HG03520 (cell line): ENCODE results near the gene PAM.

Source experiments
- ATAC-seq: cut with Tn5 transposase; IDR thresholded peaks from one replicate; pipeline ENCODE4 v1.9.1; 2021; ENCODE audit warnings: mild to moderate bottlenecking, moderate library complexity; ENCODE audit not compliant: unreplicated experiment

Gene PAM

GRCh38 chr5:102754767-102755431, at the start of gene PAM:
TSS of gene PAM (plus strand) at chr5:102755305. CDS start at chr5:102866196, 110,891 bp downstream.
- peak; percentile 80 for ATAC-seq

- no peak for ATAC-seq
Measured at GRCh38 chr5:102711525-102712385, 43.4 kb upstream of the PAM start.

- ATAC-seq: no peak
Measured at GRCh38 chr5:102713278-102713677, 41.8 kb upstream of the PAM start.

GRCh38 chr5:102713682-102714231, 41.3 kb upstream of the PAM start:
- no peak for ATAC-seq

- no peak for ATAC-seq
Measured at GRCh38 chr5:102715082-102715807, 39.9 kb upstream of the PAM start.

GRCh38 chr5:102716017-102716416, 39.1 kb upstream of the PAM start:
- ATAC-seq: no peak

- ATAC-seq: no peak
Measured at GRCh38 chr5:102718819-102719218, 36.3 kb upstream of the PAM start.

GRCh38 chr5:102719886-102720285, 35.2 kb upstream of the PAM start:
- ATAC-seq: no peak

- ATAC-seq: no peak
Measured at GRCh38 chr5:102720969-102721368, 34.1 kb upstream of the PAM start.

GRCh38 chr5:102722931-102723330, 32.2 kb upstream of the PAM start:
- no peak for ATAC-seq

GRCh38 chr5:102731693-102732092, 23.4 kb upstream of the PAM start:
- ATAC-seq: no peak

- no peak for ATAC-seq
Measured at GRCh38 chr5:102733534-102733933, 21.6 kb upstream of the PAM start.

- ATAC-seq: no peak
Measured at GRCh38 chr5:102737161-102737560, 17.9 kb upstream of the PAM start.

GRCh38 chr5:102737805-102738469, 17.2 kb upstream of the PAM start:
- ATAC-seq: no peak

GRCh38 chr5:102740515-102740914, 14.6 kb upstream of the PAM start:
- no peak for ATAC-seq

GRCh38 chr5:102742215-102742614, 12.9 kb upstream of the PAM start:
- ATAC-seq: no peak

GRCh38 chr5:102743900-102744299, 11.2 kb upstream of the PAM start:
- no peak for ATAC-seq

GRCh38 chr5:102747386-102748166, 7.5 kb upstream of the PAM start:
- ATAC-seq: peak; percentile 52

GRCh38 chr5:102749416-102750030, 5.6 kb upstream of the PAM start:
- ATAC-seq: no peak
